ENCODE measurements around the gene RALGDS. TPM values are rescaled to one million over a fixed set of nuclear protein-coding genes. Genes with fewer than 3 reads are reported as not detected.
A peak's percentile ranks its signal among the peaks of the same experiment; 100 is the strongest.

RALGDS gene
- total and polyA plus RNA-seq, 2 donors (not counting 1 experiment from before 2014, with no cell fraction given) = 62.4 to 88.0 TPM

GRCh38 chr9:133127340-133127981 lies 6.4 kb upstream of the RALGDS start:
- 86% methylated on average over 23 of the region's 23 CpGs for WGBS (ENCODE audit: insufficient coverage)
- ChIA-PET POLR2A (interaction anchor here (0.9 to 1.8 kb wide), 2 partner anchors 11 to 12 kb away, joined by 3 to 12 read pairs; no protein-coding TSS in a partner anchor), CTCF (interaction anchor here (3.3 kb wide), 1 partner anchor 17 kb away, joined by 25 read pairs; no protein-coding TSS in a partner anchor)
- H3K79me2 ChIP-seq (ENCODE audit: control insufficient read depth, insufficient read depth, low read length) = peaks cover 52% of the 10 kb centered on the region
- no peak for TF ChIP-seq EZH2 (IDR thresholded peaks at IDR 0.05; ENCODE audit: borderline replicate concordance, insufficient read depth, low read depth, low read length, poor library complexity, severe bottlenecking)
- no peak for TF ChIP-seq CTCF (IDR thresholded peaks at IDR 0.05)
- DNase-seq (no peak), ATAC-seq (ENCODE audit: low read depth) (no peak)
- H3K4me3 Mint-ChIP-seq = peak overlapping the region; percentile 82
- no peak overlapping the region for H3K9ac ChIP-seq (ENCODE audit: low read length)
- H3K4me2 ChIP-seq (replicated peaks; ENCODE audit: low read depth, low read length, poor library complexity, severe bottlenecking) = no peak overlapping the region
- no peaks in the 10 kb centered on the region for H3K9me3 Mint-ChIP-seq (ENCODE audit: insufficient read depth)
- no peaks in the 10 kb centered on the region for H3K27me3 Mint-ChIP-seq
- H3K36me3 ChIP-seq (replicated peaks in 1 of 2; ENCODE audit: control extremely low read depth in 1 of 2, control insufficient read depth in 1 of 2, extremely low read depth in 1 of 2, insufficient read depth in 2 of 2, low read length in 1 of 2) = peaks cover 0 to 8% of the 10 kb centered on the region in 2 experiments
- no peak overlapping the region for H3K4me3 ChIP-seq (ENCODE audit: control extremely low read depth in 1 of 5, extremely low read depth in 1 of 5, insufficient read depth in 1 of 5, low read depth in 2 of 5, low read length in 4 of 5)
- peaks cover 26 to 47% of the 10 kb centered on the region in 2 donors for H3K4me1 ChIP-seq (ENCODE audit: control insufficient read depth in 2 of 2, insufficient read depth in 2 of 2, low read length in 2 of 2)
- H4K20me1 ChIP-seq (ENCODE audit: control insufficient read depth, insufficient read depth, low read length, poor library complexity, severe bottlenecking) = no peaks in the 10 kb centered on the region
- no peak overlapping the region for H2AFZ ChIP-seq (ENCODE audit: insufficient read depth, low read depth, low read length, poor library complexity, severe bottlenecking)
- H3K9me3 ChIP-seq (ENCODE audit: control extremely low read depth in 1 of 3, control insufficient read depth in 2 of 3, insufficient read depth in 1 of 3, low read length in 2 of 3) = no peaks in the 10 kb centered on the region
- intact Hi-C loops (cut with micrococcal nuclease) = no loop called here
- peaks cover 64% of the 10 kb centered on the region for H3K4me1 Mint-ChIP-seq
- H3K27ac Mint-ChIP-seq = peak overlapping the region; percentile 95
- peak overlapping the region in 1 of 2 donors; percentile 62 for H3K27ac ChIP-seq (ENCODE audit: low read length in 2 of 2)
- no peaks in the 10 kb centered on the region for H3K27me3 ChIP-seq (replicated peaks in 1 of 4; ENCODE audit: control extremely low read depth in 1 of 4, control insufficient read depth in 3 of 4, insufficient read depth in 4 of 4, low read length in 3 of 4)
